ENCODE results near the gene ZNF181. TPM values are rescaled to one million over a fixed set of nuclear protein-coding genes. Genes with fewer than 3 reads are reported as not detected.

Gene ZNF181
- total RNA-seq, 4 donors from 2014 or later, result 18.6 to 47.6 (median 28.5) TPM

DNA sequence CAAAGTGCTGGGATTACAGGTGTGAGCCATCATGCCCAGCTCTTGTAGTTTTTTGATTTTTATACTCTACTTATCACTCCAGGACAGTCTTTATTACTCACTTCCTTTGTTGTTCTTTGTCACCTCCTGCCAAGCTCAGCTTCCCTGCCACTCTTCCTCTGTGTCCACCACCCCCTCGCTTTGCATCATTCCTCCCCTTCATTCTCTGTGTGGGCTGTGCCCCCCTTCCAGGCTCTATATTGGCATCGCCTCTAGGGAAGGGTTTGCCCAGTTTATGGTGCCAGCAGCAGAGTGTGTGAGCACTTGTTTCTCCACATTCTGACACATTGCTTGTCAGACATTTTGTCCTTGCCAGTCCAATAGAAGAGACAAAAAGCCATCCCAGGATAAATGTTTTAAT, 41.5 kb upstream of the ZNF181 start:
- TF ChIP-seq, protein P1, sequence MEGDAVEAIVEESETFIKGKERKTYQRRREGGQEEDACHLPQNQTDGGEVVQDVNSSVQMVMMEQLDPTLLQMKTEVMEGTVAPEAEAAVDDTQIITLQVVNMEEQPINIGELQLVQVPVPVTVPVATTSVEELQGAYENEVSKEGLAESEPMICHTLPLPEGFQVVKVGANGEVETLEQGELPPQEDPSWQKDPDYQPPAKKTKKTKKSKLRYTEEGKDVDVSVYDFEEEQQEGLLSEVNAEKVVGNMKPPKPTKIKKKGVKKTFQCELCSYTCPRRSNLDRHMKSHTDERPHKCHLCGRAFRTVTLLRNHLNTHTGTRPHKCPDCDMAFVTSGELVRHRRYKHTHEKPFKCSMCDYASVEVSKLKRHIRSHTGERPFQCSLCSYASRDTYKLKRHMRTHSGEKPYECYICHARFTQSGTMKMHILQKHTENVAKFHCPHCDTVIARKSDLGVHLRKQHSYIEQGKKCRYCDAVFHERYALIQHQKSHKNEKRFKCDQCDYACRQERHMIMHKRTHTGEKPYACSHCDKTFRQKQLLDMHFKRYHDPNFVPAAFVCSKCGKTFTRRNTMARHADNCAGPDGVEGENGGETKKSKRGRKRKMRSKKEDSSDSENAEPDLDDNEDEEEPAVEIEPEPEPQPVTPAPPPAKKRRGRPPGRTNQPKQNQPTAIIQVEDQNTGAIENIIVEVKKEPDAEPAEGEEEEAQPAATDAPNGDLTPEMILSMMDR (IDR thresholded peaks at IDR 0.05), result no peak
- no peak for TF ChIP-seq POLR2A (IDR thresholded peaks at IDR 0.05)
- no peak for TF ChIP-seq EP300 (IDR thresholded peaks at IDR 0.05)
- no peak for TF ChIP-seq POLR2AphosphoS5 (IDR thresholded peaks at IDR 0.05)

DNA sequence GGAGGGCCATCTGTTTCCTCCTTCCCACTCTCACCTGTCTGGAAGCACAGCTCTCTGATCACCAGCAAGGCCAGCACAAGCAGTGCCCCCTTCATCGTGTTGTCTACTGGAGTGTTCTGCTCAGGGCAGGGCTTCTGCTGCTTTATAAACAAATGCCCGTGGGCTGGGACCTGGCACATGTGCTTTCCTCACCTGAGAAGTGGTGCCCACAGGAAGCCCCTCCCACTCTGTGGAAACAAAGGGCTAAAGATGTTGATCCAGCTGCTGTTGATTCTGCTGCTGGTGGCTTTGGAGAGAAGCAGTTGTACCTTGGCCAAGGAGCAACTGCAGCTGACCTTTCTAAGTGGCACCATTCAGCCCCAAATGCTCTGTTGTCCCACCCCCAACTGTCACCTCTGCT, 26.4 kb upstream of the ZNF181 start:
- Histone ChIP-seq H3K27ac (no peak overlapping the region), H3K4me1 (no peaks in the 10 kb centered on the region), H3K27me3 (no peaks in the 10 kb centered on the region), H3K4me3 (no peak overlapping the region), H3K36me3 (no peaks in the 10 kb centered on the region), H3K9me3 (peaks cover 0 to 4% (median 0%) of the 10 kb centered on the region in 3 donors)
- no CpG with 5 or more reads among the region's 2 CpGs for WGBS, 2 donors (ENCODE audit: low coverage in 1 of 2)
- ATAC-seq, result no peak
- TF ChIP-seq POLR2A (IDR thresholded peaks at IDR 0.05) (no peak), EP300 (IDR thresholded peaks at IDR 0.05) (no peak), POLR2AphosphoS5 (IDR thresholded peaks at IDR 0.05) (no peak)
- TF ChIP-seq, protein P1 (IDR thresholded peaks at IDR 0.05), result no peak

More for the DNA sequence above, 41.5 kb upstream of the ZNF181 start:
- no peak for ATAC-seq
- 46 to 80% methylated on average over 1 to 2 of the region's 2 CpGs for WGBS, 2 donors (ENCODE audit: low coverage in 1 of 2)
- H3K36me3 ChIP-seq, result no peaks in the 10 kb centered on the region
- peaks cover 11% of the 10 kb centered on the region for H3K27me3 ChIP-seq
- H3K27ac ChIP-seq, result no peak overlapping the region
- H3K4me3 ChIP-seq, result no peak overlapping the region
- peaks cover 0 to 15% (median 0%) of the 10 kb centered on the region in 3 donors for H3K9me3 ChIP-seq
- no peaks in the 10 kb centered on the region for H3K4me1 ChIP-seq

DNA sequence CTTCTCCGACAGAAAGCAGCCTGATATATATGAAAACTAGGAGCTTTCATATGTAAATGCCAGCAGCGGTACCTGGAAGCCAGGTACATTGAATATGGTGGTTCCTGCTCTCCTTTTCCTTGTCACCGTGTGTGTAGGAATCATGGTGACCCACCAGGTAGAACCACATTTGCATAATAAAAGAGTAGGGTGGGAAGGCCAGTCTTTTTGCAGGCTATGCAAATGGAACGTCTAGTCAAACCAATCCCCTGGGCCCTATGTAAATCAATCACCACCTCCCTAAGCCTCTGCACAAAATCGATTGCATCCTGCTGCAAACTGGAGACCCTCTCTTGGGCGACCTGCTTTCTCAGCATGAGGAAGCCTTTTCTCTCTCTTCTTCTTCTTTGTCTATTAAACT, 22.2 kb upstream of the ZNF181 start:
- peaks cover 0 to 8% (median 0%) of the 10 kb centered on the region in 3 donors for H3K9me3 ChIP-seq
- no peak overlapping the region for H3K27ac ChIP-seq
- ATAC-seq, result no peak
- 50 to 72% methylated on average over 5 to 6 of the region's 6 CpGs for WGBS, 2 donors (ENCODE audit: low coverage in 1 of 2)
- H3K36me3 ChIP-seq, result no peaks in the 10 kb centered on the region
- no peaks in the 10 kb centered on the region for H3K27me3 ChIP-seq
- TF ChIP-seq EP300 (IDR thresholded peaks at IDR 0.05), result no peak
- no peak for TF ChIP-seq POLR2A (IDR thresholded peaks at IDR 0.05)
- no peak overlapping the region for H3K4me3 ChIP-seq
- H3K4me1 ChIP-seq, result peaks cover 0 to 3% (median 0%) of the 10 kb centered on the region in 3 donors

DNA sequence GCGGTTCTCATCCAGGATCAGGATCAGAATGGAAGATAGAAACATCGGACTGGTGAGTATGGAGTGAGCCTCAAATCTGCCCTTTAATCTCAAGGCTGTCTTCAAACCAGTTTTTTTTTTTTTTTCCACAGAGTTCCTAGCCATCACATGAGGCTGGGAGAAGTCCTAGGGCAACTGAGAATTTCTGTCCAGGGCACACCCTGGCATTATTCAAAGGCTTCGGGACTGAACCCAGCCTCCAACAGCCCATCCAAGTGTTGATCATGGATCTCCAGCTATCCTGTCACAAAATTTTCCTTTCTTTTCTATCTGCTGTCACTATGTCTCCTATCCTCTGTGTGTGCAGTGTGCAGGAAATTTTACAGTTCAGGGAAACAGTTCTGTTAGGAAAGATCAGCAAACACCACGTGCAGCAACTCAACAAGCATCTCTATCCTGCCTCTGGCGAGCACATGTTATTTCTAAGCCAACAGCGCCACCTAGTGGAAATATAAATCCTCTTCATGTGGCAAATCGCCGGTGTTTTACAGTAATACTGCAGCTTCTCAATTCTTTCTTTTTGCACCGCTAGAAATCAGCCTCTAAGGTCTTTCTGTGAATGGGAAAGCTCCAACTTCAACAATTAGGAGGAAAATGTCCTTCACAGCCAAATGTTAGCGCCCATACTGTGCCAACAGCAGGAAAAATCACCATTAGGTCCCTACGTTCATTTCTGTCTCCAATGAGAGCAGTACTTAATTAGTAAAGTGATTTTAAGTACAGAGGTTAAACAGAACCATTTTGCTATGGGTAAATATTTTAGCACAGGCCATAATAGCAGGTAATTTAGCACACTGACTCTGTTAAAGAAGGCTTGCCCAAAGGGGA, 21.4 kb upstream of the ZNF181 start:
- Histone ChIP-seq H3K4me3 (no peak overlapping the region), H3K27me3 (no peaks in the 10 kb centered on the region), H3K36me3 (no peaks in the 10 kb centered on the region), H3K4me1 (peaks cover 0 to 3% (median 0%) of the 10 kb centered on the region in 3 donors), H3K27ac (no peak overlapping the region), H3K9me3 (peaks cover 0 to 8% (median 0%) of the 10 kb centered on the region in 3 donors)
- TF ChIP-seq, protein P1 (IDR thresholded peaks at IDR 0.05), result peak; percentile 82 to 88 (median 84)
- TF ChIP-seq POLR2A (IDR thresholded peaks at IDR 0.05) (no peak), EP300 (IDR thresholded peaks at IDR 0.05) (no peak), POLR2AphosphoS5 (IDR thresholded peaks at IDR 0.05) (no peak)
- no peak for ATAC-seq
- WGBS, 2 donors (ENCODE audit: low coverage in 1 of 2), result 17 to 31% methylated on average over 6 to 11 of the region's 11 CpGs

DNA sequence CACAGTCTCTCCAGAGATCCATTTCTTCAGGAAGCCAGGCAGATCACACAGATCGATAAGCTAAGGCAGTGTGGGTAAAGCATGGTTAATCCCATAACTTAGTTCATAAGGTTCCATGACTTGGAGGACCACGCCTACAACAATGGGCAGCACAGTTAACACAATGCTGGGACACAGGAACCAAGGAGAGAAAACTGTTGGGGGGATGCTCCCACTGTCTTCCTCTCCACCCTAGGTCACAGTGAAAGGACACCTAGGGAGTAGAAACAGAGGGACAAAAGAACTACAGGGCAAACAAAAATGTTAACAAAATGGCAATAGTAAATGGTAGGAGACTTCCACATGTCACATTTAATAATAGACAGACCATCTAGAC, 20.8 kb upstream of the ZNF181 start:
- H3K27ac ChIP-seq, result no peak overlapping the region
- no peaks in the 10 kb centered on the region for H3K36me3 ChIP-seq
- 94% methylated on average over 2 of the region's 2 CpGs; no CpG with 5 or more reads in 1 of the 2 donors for WGBS, 2 donors (ENCODE audit: low coverage in 1 of 2)
- TF ChIP-seq, protein P1 (IDR thresholded peaks at IDR 0.05), result no peak
- TF ChIP-seq EP300 (IDR thresholded peaks at IDR 0.05), result no peak
- TF ChIP-seq POLR2AphosphoS5 (IDR thresholded peaks at IDR 0.05), result no peak
- no peak for TF ChIP-seq POLR2A (IDR thresholded peaks at IDR 0.05)
- no peak for ATAC-seq
- no peaks in the 10 kb centered on the region for H3K27me3 ChIP-seq
- H3K4me3 ChIP-seq, result no peak overlapping the region
- H3K9me3 ChIP-seq, result peaks cover 0 to 8% (median 0%) of the 10 kb centered on the region in 3 donors
- peaks cover 0 to 3% (median 0%) of the 10 kb centered on the region in 3 donors for H3K4me1 ChIP-seq

Data from gastroesophageal sphincter (tissue), 4 donors.